ENCODE results near the gene TIMM22. TPM values are rescaled to one million over a fixed set of nuclear protein-coding genes. Genes with fewer than 3 reads are reported as not detected.
A peak's percentile ranks its signal among the peaks of the same experiment; 100 is the strongest.

Gene TIMM22
- total and polyA plus RNA-seq, 4 donors: 7.2 to 12.2 (median 9.9) TPM

DNA sequence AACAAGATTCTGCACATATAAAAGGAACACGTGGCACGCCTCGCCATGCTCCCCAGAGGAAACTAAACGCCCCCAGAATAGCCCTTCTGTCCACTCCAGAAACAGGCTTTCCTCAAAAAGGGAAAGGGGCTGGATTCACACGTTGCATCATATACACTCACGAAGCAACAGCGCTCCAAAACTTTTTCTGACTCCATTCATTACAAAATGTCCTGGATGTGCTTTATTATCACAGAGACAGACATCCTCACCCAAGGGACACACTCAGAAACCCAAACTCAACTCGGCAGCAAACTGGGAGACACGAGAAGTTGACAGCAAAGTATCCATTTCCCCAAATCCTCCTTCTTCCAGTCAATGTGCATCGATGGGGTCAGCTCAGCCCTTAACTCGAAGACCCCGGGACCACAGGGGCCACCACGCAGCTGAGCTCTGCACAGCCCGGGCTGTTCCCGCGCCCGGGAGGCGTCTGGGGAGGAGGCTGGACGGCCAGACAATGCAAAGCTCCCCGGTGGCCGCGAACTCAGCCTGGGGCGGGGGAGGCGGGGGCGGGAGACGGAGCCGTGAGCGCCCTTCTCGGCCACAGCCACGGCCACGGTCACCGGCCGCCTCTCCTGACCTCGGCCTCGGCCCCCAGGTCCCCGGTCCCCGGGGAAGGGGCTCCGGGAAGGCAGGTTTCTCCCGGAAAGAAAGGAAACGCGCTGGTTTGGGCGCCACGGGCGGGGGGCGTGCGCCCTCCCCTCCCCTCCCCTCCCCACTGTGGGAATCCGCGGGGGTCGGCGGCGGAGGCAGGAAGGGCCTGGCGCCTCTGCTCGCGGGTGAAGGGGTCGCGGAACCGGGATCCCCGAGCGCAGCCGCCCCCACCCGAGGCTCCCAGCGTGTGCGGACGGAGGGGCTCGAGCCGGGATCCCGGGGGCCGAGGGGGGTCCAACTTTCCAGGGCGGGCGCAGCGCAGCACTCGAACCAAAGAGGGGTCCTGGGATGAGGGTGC lies 18.5 kb upstream of the TIMM22 start:
- H3K9ac ChIP-seq (ENCODE audit: insufficient read depth in 1 of 2, low read length in 2 of 2): peak overlapping the region; percentile 26 to 82
- WGBS, 2 donors: 2 to 3% methylated on average over 55 to 72 of the region's 72 CpGs
- H3K27ac ChIP-seq (ENCODE audit: low read depth in 1 of 2, low read length in 1 of 2): peak overlapping the region; percentile 27 to 41
- peaks cover 2 to 25% (median 9%) of the 10 kb centered on the region in 5 donors for H3K4me1 ChIP-seq (ENCODE audit: control insufficient read depth in 5 of 5, insufficient read depth in 5 of 5, low read length in 5 of 5)
- no peaks in the 10 kb centered on the region for H3K27me3 ChIP-seq (ENCODE audit: control insufficient read depth in 3 of 3, insufficient read depth in 3 of 3, low read length in 2 of 3)
- H3K9me3 ChIP-seq (ENCODE audit: control insufficient read depth in 4 of 4, insufficient read depth in 3 of 4, low read length in 3 of 4): no peaks in the 10 kb centered on the region
- peak overlapping the region; percentile 82 for H3K4me3 ChIP-seq
- ATAC-seq (ENCODE audit: insufficient read depth, low FRiP score) (no peak), DNase-seq (peak in 2 of 3 donors; percentile 74 to 79)
- no peak for TF ChIP-seq CTCF (IDR thresholded peaks at IDR 0.05; ENCODE audit: control extremely low read depth, extremely low read depth)
- H3K36me3 ChIP-seq (ENCODE audit: control insufficient read depth in 4 of 4, insufficient read depth in 4 of 4, low read length in 4 of 4): no peaks in the 10 kb centered on the region

DNA sequence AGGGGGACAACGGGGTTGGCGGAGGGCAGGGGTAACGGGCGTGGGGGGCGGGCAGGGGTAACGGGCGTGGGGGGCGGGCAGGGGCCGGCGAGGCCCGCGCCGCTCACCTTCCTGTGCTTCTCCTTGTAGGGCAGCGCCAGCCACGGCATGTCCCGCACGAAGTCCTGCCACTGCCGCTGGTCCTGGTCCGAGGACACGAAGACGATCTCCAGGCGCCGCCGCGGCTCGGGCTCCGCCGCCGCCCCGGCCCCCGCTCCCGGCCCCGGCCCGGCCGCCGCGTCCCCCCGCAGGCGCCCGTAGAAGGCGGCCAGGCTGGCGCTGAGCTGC lies 17.8 kb upstream of the TIMM22 start:
- no peak overlapping the region for H3K9ac ChIP-seq (ENCODE audit: insufficient read depth in 1 of 2, low read length in 2 of 2)
- ATAC-seq (ENCODE audit: insufficient read depth, low FRiP score) (peak; percentile 22), DNase-seq (no peak)
- WGBS, 2 donors: 0 to 1% methylated on average over 27 to 40 of the region's 42 CpGs
- H3K36me3 ChIP-seq (ENCODE audit: control insufficient read depth in 4 of 4, insufficient read depth in 4 of 4, low read length in 4 of 4): no peaks in the 10 kb centered on the region
- H3K4me1 ChIP-seq (ENCODE audit: control insufficient read depth in 5 of 5, insufficient read depth in 5 of 5, low read length in 5 of 5): peaks cover 2 to 25% (median 9%) of the 10 kb centered on the region in 5 donors
- H3K27me3 ChIP-seq (ENCODE audit: control insufficient read depth in 3 of 3, insufficient read depth in 3 of 3, low read length in 2 of 3): no peaks in the 10 kb centered on the region
- H3K27ac ChIP-seq (ENCODE audit: low read depth in 1 of 2, low read length in 1 of 2): peak overlapping the region; percentile 77
- H3K9me3 ChIP-seq (ENCODE audit: control insufficient read depth in 4 of 4, insufficient read depth in 3 of 4, low read length in 3 of 4): no peaks in the 10 kb centered on the region
- peak overlapping the region; percentile 64 for H3K4me3 ChIP-seq
- TF ChIP-seq CTCF (IDR thresholded peaks at IDR 0.05; ENCODE audit: control extremely low read depth, extremely low read depth): no peak

DNA sequence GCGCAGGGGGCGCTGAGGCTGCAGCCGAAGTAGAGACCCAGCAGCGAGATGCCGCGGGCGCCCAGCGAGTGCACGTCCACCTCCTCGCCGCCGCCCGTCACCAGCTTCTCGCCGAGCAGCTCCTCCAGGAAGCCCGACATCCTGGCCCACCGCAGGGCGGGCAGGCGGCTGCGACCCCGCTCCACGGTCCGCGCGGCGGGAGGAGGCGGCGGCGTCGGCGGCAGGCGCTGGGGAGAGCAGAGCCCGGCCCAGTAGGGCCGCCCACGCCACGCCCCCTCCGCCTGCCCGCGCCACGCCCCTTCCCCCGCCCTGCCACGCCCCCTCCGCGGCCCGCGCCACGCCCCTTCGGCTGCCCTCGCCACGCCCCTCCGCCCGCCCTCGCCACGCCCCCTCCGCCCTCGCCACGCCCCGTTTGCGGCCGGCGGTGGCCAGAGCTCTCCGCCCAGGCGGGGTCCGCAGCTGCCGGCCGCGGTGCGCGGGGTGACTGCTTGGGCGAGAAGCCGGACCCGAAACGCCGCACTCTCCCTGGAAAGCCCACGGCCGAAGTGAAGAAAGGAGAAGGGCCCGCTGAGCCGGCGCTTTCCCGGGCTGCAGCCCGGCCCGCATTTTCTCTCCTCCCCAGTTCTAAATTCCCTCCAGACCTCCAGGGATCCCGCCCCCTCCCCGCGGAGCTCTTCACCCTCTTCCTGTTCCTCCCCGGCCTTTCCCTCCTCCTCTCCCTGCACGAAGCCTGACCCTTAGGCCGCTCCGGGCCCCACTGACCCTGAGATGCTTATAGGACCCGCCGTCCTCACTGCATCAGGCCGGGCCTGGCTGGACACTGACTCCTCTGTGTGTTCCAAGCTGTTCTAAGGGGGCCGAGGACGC lies 17.2 kb upstream of the TIMM22 start, which contains the start of gene NXN:
Gene NXN (minus strand): TSS at position 238 of the 867 bp plus-strand sequence.
- peak; percentile 96 for ATAC-seq (ENCODE audit: insufficient read depth, low FRiP score)
- H3K4me3 ChIP-seq: peak within 1 kb of the TSS; percentile 82
- no peaks in the 10 kb centered on the region for H3K36me3 ChIP-seq (ENCODE audit: control insufficient read depth in 4 of 4, insufficient read depth in 4 of 4, low read length in 4 of 4)
- H3K9me3 ChIP-seq (ENCODE audit: control insufficient read depth in 4 of 4, insufficient read depth in 3 of 4, low read length in 3 of 4): no peaks in the 10 kb centered on the region
- DNase-seq: peak; percentile 88 to 96 (median 89)
- H3K27me3 ChIP-seq (ENCODE audit: control insufficient read depth in 3 of 3, insufficient read depth in 3 of 3, low read length in 2 of 3): no peaks in the 10 kb centered on the region
- WGBS, 2 donors: 1 to 2% methylated on average over 68 to 94 of the region's 94 CpGs
- no peak for TF ChIP-seq CTCF (IDR thresholded peaks at IDR 0.05; ENCODE audit: control extremely low read depth, extremely low read depth)
- peaks cover 2 to 25% (median 9%) of the 10 kb centered on the region in 5 donors for H3K4me1 ChIP-seq (ENCODE audit: control insufficient read depth in 5 of 5, insufficient read depth in 5 of 5, low read length in 5 of 5)
- H3K9ac ChIP-seq (ENCODE audit: insufficient read depth in 1 of 2, low read length in 2 of 2): peak within 1 kb of the TSS in 1 of 2 donors; percentile 26
- H3K27ac ChIP-seq (ENCODE audit: low read depth in 1 of 2, low read length in 1 of 2): peak within 1 kb of the TSS; percentile 77
